Heart right ventricle (tissue), 16 donors: ENCODE data around the gene PIWIL4. TPM values are rescaled to one million over a fixed set of nuclear protein-coding genes. Genes with fewer than 3 reads are reported as not detected.

Experiments used
- ATAC-seq, 8 donors: fragments of 200-7000 bp; cut with Tn5 transposase; one replicate each; pipeline ENCODE4 v1.9.1; 2020; ENCODE audit warnings: mild to moderate bottlenecking in 8 of 8, moderate library complexity in 8 of 8, moderate number of reproducible peaks in 1 of 8
- DNase-seq, 2 donors: peaks; one replicate each; pipeline ENCODE4 v3.0.0-alpha.2; 2020
- H3K27ac ChIP-seq, 10 donors: fragments of 200-600 bp; sonication (generic) in 2 of 10; one replicate each; pipeline versions ENCODE4 v1.5.0 to v1.8.0; 2020 to 2022; ENCODE audit warnings: mild to moderate bottlenecking in 3 of 10
- H3K27me3 ChIP-seq, 7 donors: fragments of 200-600 bp; one replicate each; pipeline ENCODE4 v1.8.0; 2021 to 2022; ENCODE audit warnings: mild to moderate bottlenecking in 2 of 7
- H3K36me3 ChIP-seq, 9 donors: fragments of 200-600 bp; sonication (generic) in 1 of 9; one replicate each; pipeline versions ENCODE4 v1.5.0 to v1.8.0; 2020 to 2022; ENCODE audit warnings: mild to moderate bottlenecking in 2 of 9
- H3K4me1 ChIP-seq, 9 donors: fragments of 200-600 bp; sonication (generic) in 1 of 9; one replicate each; pipeline versions ENCODE4 v1.5.0 to v1.8.0; 2020 to 2022; ENCODE audit warnings: mild to moderate bottlenecking in 4 of 9
- H3K4me3 ChIP-seq, 10 donors: fragments of 200-600 bp; sonication (generic) in 2 of 10; one replicate each; pipeline versions ENCODE4 v1.5.0 to v1.8.0; 2020 to 2022; ENCODE audit warnings: mild to moderate bottlenecking in 7 of 10, moderate library complexity in 2 of 10
- H3K9me3 ChIP-seq, 11 donors: fragments of 200-600 bp in 10 of 11; sonication (generic) in 2 of 11; one replicate each; pipeline versions ENCODE4 v1.5.0 to v1.8.0; 2013 to 2022; ENCODE audit warnings: mild to moderate bottlenecking in 2 of 11, control low read depth in 1 of 11, moderate library complexity in 1 of 11
- WGBS, 2 donors: extraction: QIAGEN DNeasy Blood & Tissue Kit; methylation state at CpG; one replicate each; pipeline ENCODE4 v1.1.7; 2013; ENCODE audit warnings: inconsistent platforms in 1 of 2; 5-methylcytosine and 5-hydroxymethylcytosine counted together
- intact Hi-C, 10 donors: fragments of 100-400 bp; cut with DNase I; formaldehyde crosslinking; loops; one replicate each; pipeline versions ENCODE4 v1.11.1 to v1.14.2; 2022
- polyA plus RNA-seq, 2 donors: library from polyadenylated mRNA; stranded (reverse); fragments of 200-250 nt; gene quantifications; one replicate each; pipeline ENCODE4 v1.2.3, GENCODE V29; 2013
- total RNA-seq, 10 donors: library from RNA; stranded (reverse); fragmentation: NEBNext Ultra II Directional in 3 of 10; extraction: Animal tissue kit (Norgen Biotek cat#: 25700) in 3 of 10; gene quantifications; one replicate each; pipeline versions ENCODE4 v1.2.1 to v1.2.4, GENCODE V29; 2021 to 2023
- TF ChIP-seq, protein P1 (sequence below), 9 donors: fragments of 200-600 bp; sonication (generic) in 2 of 9; IDR thresholded peaks; one replicate each; pipeline versions ENCODE4 v1.5.0 to v1.8.0; 2021 to 2022; ENCODE audit warnings: antibody characterized with exemption in 9 of 9, mild to moderate bottlenecking in 5 of 9, moderate library complexity in 1 of 9
- donor health status: Arrhythmogenic right ventricular cardiomyopathy.
- donor health status: ischemic (EF 13 %, LVEDD 7.1; RV severe dilation, severe dysfunction).
- donor health status: healthy with polysubstance abuse.
- donor health status: DM: no; HTN: yes; CAD: no.
- donor health status: DM: no; HTN: no; CAD: no.
- donor health status: ischemic (EF 25% LVEDD 6.9; RV normal size, moderate dysfunction).
- donor health status: ischemic (EF 25% LVEDD 5.7; RV mildly dilated, moderate dysfunction).
- donor health status: healthy.
- donor health status: DM: yes; HTN: yes; CAD: no.
- donor health status: Ischemic cardiomyopathy.
- donor health status: ischemic (EF 35%, LVEDD 5.7; RV mildly dilated, moderate dysfunction).
- donor health status: nonischemic (EF 11% LVEDD 7.7; RV severe dilation, severe dysfunction).
- donor health status: DM: yes; HTN: yes; CAD: no.
- donor health status: PGD.
- donor health status: ischemic (EF 29% LVEDD 5.4; RV normal size, mild dysfunction).
- donor health status: nonischemic (EF 23%, LVEDD 6.1; RV moderate dilation, normal function).

PIWIL4 gene
- total and polyA plus RNA-seq, 12 donors = 0.37 to 2.6 (median 1.3) TPM

DNA sequence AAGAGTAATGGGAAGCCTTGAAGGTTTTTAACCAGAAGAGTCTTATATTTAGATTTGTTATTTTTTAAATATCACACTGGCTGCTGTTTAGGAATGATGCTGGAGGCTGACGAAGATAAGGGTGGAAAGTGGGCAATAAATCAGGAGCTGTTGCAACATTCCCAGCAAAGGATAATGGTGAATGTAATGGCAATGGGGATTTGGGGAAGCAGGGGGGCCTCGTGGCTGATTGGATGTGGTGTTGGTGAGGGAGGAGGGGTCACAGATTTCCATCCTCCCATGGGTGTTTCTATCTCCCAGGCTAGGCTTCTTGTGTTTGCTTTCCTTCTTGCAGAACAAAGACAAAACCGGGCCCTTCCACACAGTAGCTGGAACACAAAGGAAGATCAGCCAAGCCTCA is 80.8 kb downstream of the PIWIL4 start:
- intact Hi-C loops = no loop called here
- ATAC-seq (peak; percentile 72 to 90 (median 86)), DNase-seq (peak; percentile 34 to 50)
- H3K9me3 ChIP-seq = no peaks in the 10 kb centered on the region
- H3K4me1 ChIP-seq = peaks cover 0 to 21% (median 8%) of the 10 kb centered on the region in 9 donors
- no peaks in the 10 kb centered on the region for H3K27me3 ChIP-seq
- 48 to 49% methylated on average over 3 of the region's 3 CpGs for WGBS, 2 donors
- no peaks in the 10 kb centered on the region for H3K36me3 ChIP-seq
- H3K27ac ChIP-seq = peak overlapping the region in 6 of 10 donors; percentile 17 to 61 (median 34)
- TF ChIP-seq, protein P1, sequence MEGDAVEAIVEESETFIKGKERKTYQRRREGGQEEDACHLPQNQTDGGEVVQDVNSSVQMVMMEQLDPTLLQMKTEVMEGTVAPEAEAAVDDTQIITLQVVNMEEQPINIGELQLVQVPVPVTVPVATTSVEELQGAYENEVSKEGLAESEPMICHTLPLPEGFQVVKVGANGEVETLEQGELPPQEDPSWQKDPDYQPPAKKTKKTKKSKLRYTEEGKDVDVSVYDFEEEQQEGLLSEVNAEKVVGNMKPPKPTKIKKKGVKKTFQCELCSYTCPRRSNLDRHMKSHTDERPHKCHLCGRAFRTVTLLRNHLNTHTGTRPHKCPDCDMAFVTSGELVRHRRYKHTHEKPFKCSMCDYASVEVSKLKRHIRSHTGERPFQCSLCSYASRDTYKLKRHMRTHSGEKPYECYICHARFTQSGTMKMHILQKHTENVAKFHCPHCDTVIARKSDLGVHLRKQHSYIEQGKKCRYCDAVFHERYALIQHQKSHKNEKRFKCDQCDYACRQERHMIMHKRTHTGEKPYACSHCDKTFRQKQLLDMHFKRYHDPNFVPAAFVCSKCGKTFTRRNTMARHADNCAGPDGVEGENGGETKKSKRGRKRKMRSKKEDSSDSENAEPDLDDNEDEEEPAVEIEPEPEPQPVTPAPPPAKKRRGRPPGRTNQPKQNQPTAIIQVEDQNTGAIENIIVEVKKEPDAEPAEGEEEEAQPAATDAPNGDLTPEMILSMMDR (IDR thresholded peaks at IDR 0.05) = no peak
- H3K4me3 ChIP-seq = no peak overlapping the region

DNA sequence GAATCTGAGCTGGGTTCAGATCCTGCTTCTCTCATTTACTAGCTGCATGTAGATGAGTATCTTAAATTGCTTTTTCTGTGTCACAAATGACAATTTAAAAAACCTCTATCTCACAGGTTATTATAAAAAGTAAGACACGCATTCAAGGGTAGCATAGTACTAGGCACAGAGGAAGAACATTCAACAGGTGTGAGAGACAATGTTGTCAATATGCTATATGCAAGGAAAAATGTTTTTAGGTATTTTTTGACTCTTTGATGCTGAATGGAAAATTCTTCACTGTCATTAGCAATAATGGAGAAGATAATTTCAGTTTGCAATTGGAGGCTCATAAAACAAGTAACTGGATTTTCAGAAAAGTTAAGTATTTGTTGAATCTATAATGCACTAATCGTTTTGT is 81.6 kb downstream of the PIWIL4 start:
- 70 to 83% methylated on average over 2 of the region's 2 CpGs for WGBS, 2 donors
- Histone ChIP-seq H3K36me3 (no peaks in the 10 kb centered on the region), H3K27ac (peak overlapping the region in 4 of 10 donors; percentile 9 to 61 (median 28)), H3K4me3 (no peak overlapping the region), H3K9me3 (no peaks in the 10 kb centered on the region), H3K27me3 (no peaks in the 10 kb centered on the region), H3K4me1 (peaks cover 0 to 21% (median 8%) of the 10 kb centered on the region in 9 donors)
- no peak for ATAC-seq
- DNase-seq = no peak
- intact Hi-C loops = no loop called here
- TF ChIP-seq, protein P1 (IDR thresholded peaks at IDR 0.05) = no peak

DNA sequence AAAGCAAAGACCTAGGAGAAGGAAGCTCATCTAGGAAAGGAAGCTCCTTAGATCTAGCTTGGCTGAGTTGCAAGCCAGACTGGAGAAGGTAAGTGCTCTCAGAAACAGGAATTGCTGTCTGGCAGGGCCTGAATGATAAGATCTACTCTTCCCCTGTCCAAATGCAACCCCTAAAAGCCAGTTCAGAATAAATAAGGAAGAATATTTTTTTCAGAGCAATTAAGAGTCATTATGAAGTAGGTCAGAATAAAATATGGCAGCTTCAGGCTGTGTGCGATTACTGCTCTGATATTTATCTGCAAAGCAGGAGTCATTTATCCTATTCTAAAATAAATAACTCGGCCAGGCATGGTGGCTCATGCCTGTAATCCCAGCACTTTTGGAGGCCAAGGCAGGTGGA is 82.1 kb downstream of the PIWIL4 start:
- DNase-seq (no peak), ATAC-seq (peak in 1 of 8 donors; percentile 11)
- TF ChIP-seq, protein P1 (IDR thresholded peaks at IDR 0.05) = no peak
- Histone ChIP-seq H3K36me3 (no peaks in the 10 kb centered on the region), H3K4me3 (no peak overlapping the region), H3K4me1 (peaks cover 0 to 21% (median 8%) of the 10 kb centered on the region in 9 donors), H3K27ac (peak overlapping the region in 2 of 10 donors; percentile 41 to 61), H3K27me3 (no peaks in the 10 kb centered on the region), H3K9me3 (no peaks in the 10 kb centered on the region)
- intact Hi-C loops = no loop called here
- WGBS, 2 donors = 71 to 72% methylated on average over 2 of the region's 2 CpGs

DNA sequence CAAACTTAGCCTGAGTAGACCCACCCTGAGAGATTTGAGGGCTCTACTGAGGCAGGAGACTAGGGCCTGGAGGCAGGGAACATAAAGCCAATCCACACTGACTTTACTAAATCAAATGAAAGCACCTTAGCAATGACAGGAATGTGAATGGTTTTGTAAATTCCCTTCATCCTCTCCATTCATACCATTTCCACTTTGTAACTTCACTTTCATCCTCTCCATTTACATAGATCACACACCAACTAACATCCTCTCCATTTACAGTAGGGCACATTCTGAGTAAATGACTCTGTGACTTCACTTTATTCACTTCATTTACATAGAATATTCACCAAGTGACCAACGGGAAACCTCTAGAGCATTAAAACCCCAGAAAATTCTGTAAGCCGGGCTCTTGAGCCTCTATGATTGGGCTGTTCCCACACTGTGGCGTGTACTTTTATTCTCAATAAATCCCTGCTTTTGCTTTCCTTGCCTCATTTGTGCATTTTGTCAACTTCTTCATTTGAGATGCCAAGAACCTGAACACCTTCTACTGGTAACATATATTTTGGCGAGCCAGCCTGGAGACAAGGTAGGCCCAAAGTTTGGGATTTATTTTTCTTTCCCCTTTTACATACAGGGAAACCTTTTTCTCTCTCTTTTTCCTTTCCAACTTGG is 82.9 kb downstream of the PIWIL4 start:
- intact Hi-C loops = loop anchor here in 1 of 10 donors (10.0 kb wide), 1 partner anchor 75 kb away; no protein-coding TSS in a partner anchor
- TF ChIP-seq, protein P1 (IDR thresholded peaks at IDR 0.05) = no peak
- H3K9me3 ChIP-seq = no peaks in the 10 kb centered on the region
- H3K4me3 ChIP-seq = no peak overlapping the region
- DNase-seq = no peak
- H3K27ac ChIP-seq = peak overlapping the region in 6 of 10 donors; percentile 36 to 61 (median 44)
- H3K4me1 ChIP-seq = peaks cover 0 to 21% (median 8%) of the 10 kb centered on the region in 9 donors
- 81 to 90% methylated on average over 4 of the region's 4 CpGs for WGBS, 2 donors
- no peak for ATAC-seq
- no peaks in the 10 kb centered on the region for H3K36me3 ChIP-seq
- no peaks in the 10 kb centered on the region for H3K27me3 ChIP-seq
